NCI-H82 (cell line): Measurements from ENCODE around the gene KCNQ1.

Source experiments
- DNase-seq: peaks from one replicate; lab custom pipeline; 2025; lab: John Stamatoyannopoulos, UW

The KCNQ1 gene

GRCh38 chr11:2732940-2733628 is 288.3 kb downstream of the KCNQ1 start:
- DNase-seq, result no peak

GRCh38 chr11:2734181-2735052 is 289.6 kb downstream of the KCNQ1 start:
- no peak for DNase-seq

- no peak for DNase-seq
These were observed 290.3 kb downstream of the KCNQ1 start for GRCh38 chr11:2735053-2735589.

GRCh38 chr11:2736577-2737225 is 291.9 kb downstream of the KCNQ1 start:
- DNase-seq, result no peak

- no peak for DNase-seq
These were observed 292.4 kb downstream of the KCNQ1 start for GRCh38 chr11:2737226-2737590.

GRCh38 chr11:2737866-2738265 is 293.1 kb downstream of the KCNQ1 start:
- DNase-seq, result no peak

GRCh38 chr11:2738551-2739431 is 294.0 kb downstream of the KCNQ1 start:
- no peak for DNase-seq

- DNase-seq, result no peak
These were observed 294.9 kb downstream of the KCNQ1 start for GRCh38 chr11:2739531-2740274.

- DNase-seq, result no peak
These were observed 295.6 kb downstream of the KCNQ1 start for GRCh38 chr11:2740275-2740940.

GRCh38 chr11:2741006-2741376 is 296.2 kb downstream of the KCNQ1 start:
- DNase-seq, result no peak

- no peak for DNase-seq
These were observed 296.7 kb downstream of the KCNQ1 start for GRCh38 chr11:2741377-2742131.

- no peak for DNase-seq
These were observed 297.4 kb downstream of the KCNQ1 start for GRCh38 chr11:2742201-2742600.

- DNase-seq, result no peak
These were observed 298.0 kb downstream of the KCNQ1 start for GRCh38 chr11:2742611-2743426.

GRCh38 chr11:2743427-2744110 is 298.8 kb downstream of the KCNQ1 start:
- DNase-seq, result no peak

- no peak for DNase-seq
These were observed 299.4 kb downstream of the KCNQ1 start for GRCh38 chr11:2744166-2744565.

GRCh38 chr11:2745511-2745910 is 300.7 kb downstream of the KCNQ1 start:
- no peak for DNase-seq

GRCh38 chr11:2746401-2747247 is 301.8 kb downstream of the KCNQ1 start:
- DNase-seq, result peak; percentile 97
